Left ventricle myocardium inferior (tissue), 1 donor: ENCODE measurements around the gene OR10G3. TPM values are rescaled to one million over a fixed set of nuclear protein-coding genes. Genes with fewer than 3 reads are reported as not detected.
"Not testable (repeated sequence)": the region's sequence is repeated elsewhere in the genome, so short reads cannot be mapped to it uniquely, and the experiment has no call there.

ENCODE experiments used
- DNase-seq: peaks from one replicate; pipeline ENCODE4 v3.0.0-alpha.2; 2020
- H3K27ac ChIP-seq: fragments of 200-600 bp; replicated peaks from 2 replicates; pipeline ENCODE4 v1.8.0; 2021
- H3K27me3 ChIP-seq: fragments of 200-600 bp; 2 replicates; pipeline ENCODE4 v1.8.0; 2021; ENCODE audit warnings: low read depth
- H3K36me3 ChIP-seq: fragments of 200-600 bp; 2 replicates; pipeline ENCODE4 v1.8.0; 2021
- H3K4me1 ChIP-seq: fragments of 200-600 bp; 2 replicates; pipeline ENCODE4 v1.8.0; 2021
- H3K4me3 ChIP-seq: fragments of 200-600 bp; 2 replicates; pipeline ENCODE4 v1.8.0; 2021; ENCODE audit warnings: mild to moderate bottlenecking, moderate library complexity
- H3K9me3 ChIP-seq: fragments of 200-600 bp; replicated peaks from 2 replicates; pipeline ENCODE4 v1.8.0; 2021
- intact Hi-C: fragments of 100-400 bp; cut with micrococcal nuclease; formaldehyde crosslinking; loops from one replicate; pipeline ENCODE4 v1.11.0; 2022
- total RNA-seq: library from RNA; stranded (reverse); fragmentation: NEBNext Ultra II Directional; extraction: Animal tissue kit (Norgen Biotek cat#: 25700); gene quantifications from one replicate; pipeline ENCODE4 v1.2.1, GENCODE V29; 2021
- TF ChIP-seq, protein P1 (sequence below): fragments of 200-600 bp; IDR thresholded peaks from 2 replicates; pipeline ENCODE4 v1.8.0; 2021; ENCODE audit warnings: antibody characterized with exemption, mild to moderate bottlenecking, borderline replicate concordance
- donor health status: DM: no; HTN: yes; CAD: no; lungs with severe emphysema.

The OR10G3 gene
- total RNA-seq, 1 donor from 2014 or later: not detected

DNA sequence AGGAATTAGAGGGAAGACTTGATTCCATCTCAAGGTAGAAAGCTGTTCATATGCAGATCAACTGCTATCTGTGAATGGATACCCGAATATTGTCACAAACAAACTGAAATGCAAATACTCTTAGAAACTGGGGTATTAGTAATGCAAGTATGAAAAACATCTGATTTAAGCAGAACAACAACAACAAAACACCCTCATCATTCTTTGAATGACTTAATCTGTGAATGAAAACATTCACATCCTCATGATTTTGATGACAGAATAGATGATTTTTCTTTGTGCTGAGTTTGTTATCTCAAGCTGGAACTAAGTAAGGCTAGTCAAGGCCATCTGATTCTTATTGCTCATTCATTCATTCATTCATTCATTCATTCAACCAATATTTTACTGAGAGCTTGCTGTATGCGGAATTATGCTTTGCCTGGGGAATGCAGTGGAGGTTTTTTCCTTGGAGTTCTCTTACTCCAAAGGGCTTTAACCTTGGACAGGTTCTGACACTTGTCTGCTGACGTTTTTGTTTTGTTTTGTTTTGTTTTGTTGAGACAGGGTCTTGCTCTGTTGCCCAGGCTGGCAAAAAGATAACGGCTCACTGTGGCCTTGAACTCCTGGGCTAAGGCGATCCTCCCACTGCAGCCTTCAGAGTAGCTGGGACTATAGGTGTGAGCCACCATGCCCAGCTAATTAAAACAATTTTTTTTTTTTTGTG lies 23.3 kb downstream of the OR10G3 start:
- TF ChIP-seq, protein P1, sequence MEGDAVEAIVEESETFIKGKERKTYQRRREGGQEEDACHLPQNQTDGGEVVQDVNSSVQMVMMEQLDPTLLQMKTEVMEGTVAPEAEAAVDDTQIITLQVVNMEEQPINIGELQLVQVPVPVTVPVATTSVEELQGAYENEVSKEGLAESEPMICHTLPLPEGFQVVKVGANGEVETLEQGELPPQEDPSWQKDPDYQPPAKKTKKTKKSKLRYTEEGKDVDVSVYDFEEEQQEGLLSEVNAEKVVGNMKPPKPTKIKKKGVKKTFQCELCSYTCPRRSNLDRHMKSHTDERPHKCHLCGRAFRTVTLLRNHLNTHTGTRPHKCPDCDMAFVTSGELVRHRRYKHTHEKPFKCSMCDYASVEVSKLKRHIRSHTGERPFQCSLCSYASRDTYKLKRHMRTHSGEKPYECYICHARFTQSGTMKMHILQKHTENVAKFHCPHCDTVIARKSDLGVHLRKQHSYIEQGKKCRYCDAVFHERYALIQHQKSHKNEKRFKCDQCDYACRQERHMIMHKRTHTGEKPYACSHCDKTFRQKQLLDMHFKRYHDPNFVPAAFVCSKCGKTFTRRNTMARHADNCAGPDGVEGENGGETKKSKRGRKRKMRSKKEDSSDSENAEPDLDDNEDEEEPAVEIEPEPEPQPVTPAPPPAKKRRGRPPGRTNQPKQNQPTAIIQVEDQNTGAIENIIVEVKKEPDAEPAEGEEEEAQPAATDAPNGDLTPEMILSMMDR: no peak
- DNase-seq: no peak
- Histone ChIP-seq H3K27me3 (no peaks in the 10 kb centered on the region), H3K9me3 (no peaks in the 10 kb centered on the region), H3K4me1 (peaks cover 8% of the 10 kb centered on the region), H3K4me3 (no peak overlapping the region), H3K36me3 (no peaks in the 10 kb centered on the region), H3K27ac (no peak overlapping the region)
- intact Hi-C loops: no loop called here

DNA sequence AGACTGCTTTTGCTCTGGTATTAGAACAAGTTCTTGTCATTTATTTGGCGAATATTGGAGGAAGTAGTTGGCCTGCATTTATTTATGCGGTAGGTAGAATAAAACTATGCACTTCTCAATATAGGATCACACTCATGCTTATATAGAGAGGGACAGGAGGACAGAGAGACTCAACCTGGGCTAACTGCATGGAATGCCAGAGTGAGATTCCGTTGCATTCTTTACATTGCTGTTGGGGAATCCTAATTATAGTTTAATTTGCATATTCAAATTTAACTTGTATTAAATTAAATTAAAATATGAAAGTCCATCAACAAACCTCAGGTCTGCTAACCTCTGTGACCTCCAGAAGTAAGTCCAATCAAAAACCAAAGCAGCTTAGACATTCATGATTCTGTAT lies 26.6 kb downstream of the OR10G3 start:
- Histone ChIP-seq H3K9me3 (no peaks in the 10 kb centered on the region), H3K27me3 (peaks cover 5% of the 10 kb centered on the region), H3K27ac (no peak overlapping the region), H3K4me3 (no peak overlapping the region), H3K4me1 (peaks cover 8% of the 10 kb centered on the region), H3K36me3 (no peaks in the 10 kb centered on the region)
- intact Hi-C loops: no loop called here
- TF ChIP-seq, protein P1: no peak
- no peak for DNase-seq

DNA sequence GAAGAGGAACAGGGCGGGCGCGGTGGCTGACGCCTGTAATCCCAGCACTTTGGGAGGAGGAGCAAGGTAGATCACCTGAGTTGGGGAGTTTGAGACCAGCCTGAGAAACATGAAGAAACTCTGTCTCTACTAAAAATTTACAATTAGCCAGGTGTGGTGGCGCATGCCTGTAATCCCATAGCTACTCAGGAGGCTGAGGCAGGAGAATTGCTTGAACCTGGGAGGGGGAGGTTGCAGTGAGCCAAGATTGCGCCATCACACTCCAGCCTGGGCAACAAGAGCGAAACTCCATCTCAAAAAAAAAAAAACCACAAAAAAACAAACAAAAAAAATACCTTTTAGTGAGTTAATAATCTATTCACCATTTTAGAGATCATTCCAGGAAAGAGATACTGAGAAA lies 35.3 kb downstream of the OR10G3 start:
- H3K9me3 ChIP-seq, DNase-seq, intact Hi-C loops, H3K4me1 ChIP-seq, H3K4me3 ChIP-seq, H3K27ac ChIP-seq, H3K36me3 ChIP-seq: not testable (repeated sequence)
- H3K27me3 ChIP-seq: peaks cover 47% of the 10 kb centered on the region

DNA sequence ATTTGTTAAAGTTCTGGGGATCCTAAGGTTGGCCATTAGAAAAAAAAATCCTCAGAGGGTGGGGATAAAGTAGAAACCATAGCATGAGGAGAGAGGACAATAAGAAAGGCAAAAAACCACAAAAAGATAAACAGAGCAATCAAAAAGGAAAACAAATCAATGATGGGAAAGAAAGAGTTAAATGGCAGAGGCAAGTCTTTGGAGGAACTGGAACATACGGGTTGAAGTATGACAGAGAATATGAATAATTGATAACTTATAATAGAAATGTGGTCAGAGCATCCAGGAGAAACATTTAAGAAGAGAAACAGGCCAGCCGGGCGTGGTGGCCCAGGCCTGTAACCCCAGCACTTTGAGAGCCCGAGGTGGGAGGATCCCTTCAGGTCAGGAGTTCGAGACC lies 35.9 kb downstream of the OR10G3 start:
- H3K4me1 ChIP-seq: no peaks in the 10 kb centered on the region
- H3K27ac ChIP-seq: no peak overlapping the region
- H3K4me3 ChIP-seq: no peak overlapping the region
- H3K27me3 ChIP-seq: peaks cover 52% of the 10 kb centered on the region
- no peaks in the 10 kb centered on the region for H3K36me3 ChIP-seq
- H3K9me3 ChIP-seq: no peaks in the 10 kb centered on the region
- no peak for DNase-seq
- TF ChIP-seq, protein P1: no peak
- intact Hi-C loops: no loop called here

DNA sequence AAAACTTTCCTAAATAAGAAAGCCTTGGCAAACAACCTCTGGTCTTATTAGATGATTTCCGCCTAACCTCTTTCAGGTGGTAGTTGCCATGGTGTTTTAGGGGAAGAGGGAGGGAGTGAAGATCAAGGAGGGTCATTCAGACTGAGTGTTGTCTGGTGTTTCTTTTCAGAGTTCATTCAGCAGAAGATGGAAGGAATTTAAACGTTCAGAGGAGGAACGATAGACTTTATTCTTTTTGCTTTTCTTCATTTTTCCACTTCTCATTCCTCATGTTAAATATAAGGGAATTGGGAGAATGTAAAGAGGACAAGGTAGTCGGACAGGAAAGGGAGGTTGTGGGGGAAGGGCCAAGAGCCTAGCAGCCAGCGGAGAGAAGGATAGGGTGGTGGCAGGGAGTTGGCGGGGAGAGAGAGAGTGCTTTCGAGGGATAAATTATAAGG lies 36.3 kb downstream of the OR10G3 start:
- intact Hi-C loops: no loop called here
- H3K9me3 ChIP-seq: no peaks in the 10 kb centered on the region
- no peak overlapping the region for H3K27ac ChIP-seq
- no peak for DNase-seq
- no peak overlapping the region for H3K4me3 ChIP-seq
- TF ChIP-seq, protein P1: no peak
- H3K27me3 ChIP-seq: peaks cover 56% of the 10 kb centered on the region
- H3K36me3 ChIP-seq: no peaks in the 10 kb centered on the region
- no peaks in the 10 kb centered on the region for H3K4me1 ChIP-seq

DNA sequence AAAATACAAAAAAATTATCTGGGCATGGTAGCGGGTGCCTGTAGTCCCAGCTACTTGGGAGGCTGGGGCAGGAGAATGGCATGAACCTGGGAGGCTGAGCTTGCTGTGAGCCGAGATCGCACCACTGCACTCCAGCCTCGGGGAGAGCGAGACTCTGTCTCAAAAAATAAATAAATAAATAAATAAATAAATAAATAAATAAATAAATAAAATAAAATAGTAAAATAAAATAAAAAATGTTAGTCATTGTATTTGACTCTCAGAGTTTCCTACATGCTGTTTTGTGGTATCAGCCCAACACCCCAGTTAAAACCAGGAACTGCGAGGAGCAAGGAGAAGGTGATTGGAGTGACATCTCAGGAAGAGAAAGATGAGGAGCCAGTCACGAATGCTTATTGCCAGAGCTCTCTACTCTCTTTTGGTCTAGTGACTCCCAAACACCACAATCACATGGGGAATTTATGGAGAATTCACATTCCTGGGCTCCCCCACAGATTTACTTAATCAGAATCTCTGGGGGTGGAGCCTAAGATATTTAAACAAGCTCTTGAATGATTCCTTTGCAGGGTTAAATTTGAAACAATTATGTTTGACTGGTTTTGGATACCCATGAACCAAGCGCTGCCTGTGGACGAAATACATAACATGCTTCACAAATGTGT lies 38.3 kb downstream of the OR10G3 start:
- Histone ChIP-seq H3K27ac (no peak overlapping the region), H3K4me3 (no peak overlapping the region), H3K9me3 (no peaks in the 10 kb centered on the region), H3K4me1 (peaks cover 8% of the 10 kb centered on the region), H3K36me3 (no peaks in the 10 kb centered on the region), H3K27me3 (peaks cover 76% of the 10 kb centered on the region)
- intact Hi-C loops: no loop called here
- TF ChIP-seq, protein P1: no peak
- no peak for DNase-seq
